GM19324 (cell line): ENCODE measurements around the gene PGC.
"Not testable (repeated sequence)": the region's sequence is repeated elsewhere in the genome, so short reads cannot be mapped to it uniquely, and the experiment has no call there.

ENCODE experiments used
- ATAC-seq: cut with Tn5 transposase; IDR thresholded peaks from one replicate; pipeline ENCODE4 v1.9.1; 2021; ENCODE audit warnings: mild to moderate bottlenecking, moderate library complexity; ENCODE audit not compliant: unreplicated experiment, low FRiP score

Gene PGC

GRCh38 chr6:41777551-41778285 is 30.5 kb upstream of the PGC start:
- ATAC-seq: no peak

GRCh38 chr6:41775293-41775882 is 28.2 kb upstream of the PGC start:
- ATAC-seq: no peak

- ATAC-seq: no peak
Observed at GRCh38 chr6:41774841-41775240, 27.6 kb upstream of the PGC start.

GRCh38 chr6:41771058-41771983 is 24.1 kb upstream of the PGC start:
- no peak for ATAC-seq

GRCh38 chr6:41770381-41771057 is 23.3 kb upstream of the PGC start:
- no peak for ATAC-seq

- ATAC-seq: no peak
Observed at GRCh38 chr6:41769376-41769775, 22.2 kb upstream of the PGC start.

- ATAC-seq: no peak
Observed at GRCh38 chr6:41768545-41769308, 21.5 kb upstream of the PGC start.

- no peak for ATAC-seq
Observed at GRCh38 chr6:41767112-41767833, 20.1 kb upstream of the PGC start.

- not testable (repeated sequence) for ATAC-seq
Observed at GRCh38 chr6:41766043-41766664, 19.0 kb upstream of the PGC start.

- no peak for ATAC-seq
Observed at GRCh38 chr6:41763470-41763869, 16.3 kb upstream of the PGC start.

GRCh38 chr6:41759905-41760579 is 12.8 kb upstream of the PGC start:
- ATAC-seq: no peak

- ATAC-seq: no peak
Observed at GRCh38 chr6:41759106-41759904, 12.1 kb upstream of the PGC start.

GRCh38 chr6:41758641-41759035 is 11.4 kb upstream of the PGC start:
- no peak for ATAC-seq

- ATAC-seq: no peak
Observed at GRCh38 chr6:41757931-41758640, 10.9 kb upstream of the PGC start.

GRCh38 chr6:41757271-41757670 is 10.1 kb upstream of the PGC start:
- no peak for ATAC-seq

- ATAC-seq: no peak
Observed at GRCh38 chr6:41756354-41756753, 9.2 kb upstream of the PGC start.

- no peak for ATAC-seq
Observed at GRCh38 chr6:41755895-41756294, 8.7 kb upstream of the PGC start.
